HEK293 (cell line): Measurements from ENCODE around the gene NMNAT2.

ENCODE experiments used
- CTCF ChIA-PET: fragments of 350-600 bp; formaldehyde crosslinking; extraction: SDS; loops from one replicate; lab custom pipeline; 2021; ENCODE audit warnings: antibody characterized with exemption; lab: Yijun Ruan, JAX
- POLR2A ChIA-PET: fragments of 300-600 bp; formaldehyde crosslinking; extraction: SDS; loops from one replicate; lab custom pipeline; 2020; ENCODE audit warnings: antibody characterized with exemption, inconsistent platforms; lab: Yijun Ruan, JAX
- H3K27ac ChIP-seq: fragments of 200-500 bp; sonication (Bioruptor generic); 2 replicates; pipeline ENCODE4 v1.5.1; 2014; ENCODE audit warnings: low read depth, low read length, control low read depth, inconsistent platforms; ENCODE audit errors: extremely low read depth
- H3K36me3 ChIP-seq, 2 experiments: fragments of 200-500 bp in 1 of 2; sonication (Bioruptor generic) in 1 of 2; 1 replicate in 1 of 2; 2 replicates in 1 of 2; pipeline ENCODE4 v1.5.1; 2014 to 2017; ENCODE audit warnings: inconsistent platforms in 2 of 2, low read length in 2 of 2; ENCODE audit not compliant: control insufficient read depth in 2 of 2, insufficient read depth in 1 of 2
- H3K4me1 ChIP-seq: fragments of 200-500 bp; sonication (Bioruptor generic); 2 replicates; pipeline ENCODE4 v1.5.1; 2014; ENCODE audit warnings: mild to moderate bottlenecking, low read length, inconsistent platforms; ENCODE audit not compliant: control insufficient read depth, insufficient read depth
- H3K4me3 ChIP-seq: 2 replicates; pipeline ENCODE4 v1.5.1; 2011; ENCODE audit warnings: low read depth, mild to moderate bottlenecking, control low read depth, low read length, moderate library complexity
- H3K9me3 ChIP-seq: fragments of 200-500 bp; sonication (Bioruptor generic); 2 replicates; pipeline ENCODE4 v1.5.1; 2014; ENCODE audit warnings: low read depth, low read length, inconsistent platforms; ENCODE audit not compliant: control insufficient read depth, insufficient read depth
- AEBP2 ChIP-seq: fragments of 450-650 bp; formaldehyde crosslinking; IDR thresholded peaks from 2 replicates; pipeline ENCODE4 v1.5.1; 2016; ENCODE audit warnings: missing biosample characterization, missing genetic modification characterization, borderline replicate concordance
- EGR2 ChIP-seq: fragments of 450-650 bp; formaldehyde crosslinking; IDR thresholded peaks from 2 replicates; pipeline ENCODE4 v1.5.1; 2016; ENCODE audit warnings: low read depth, missing biosample characterization, missing genetic modification characterization
- HOXD13 ChIP-seq: sonication (generic); formaldehyde crosslinking; IDR thresholded peaks from 2 replicates; pipeline ENCODE4 v1.8.0; 2022; ENCODE audit warnings: missing genetic modification reagents, borderline replicate concordance
- PRDM6 ChIP-seq: fragments of 450-650 bp; formaldehyde crosslinking; IDR thresholded peaks from 2 replicates; pipeline ENCODE4 v1.5.1; 2017; ENCODE audit warnings: missing biosample characterization, missing genetic modification characterization
- SALL2 ChIP-seq: fragments of 450-650 bp; formaldehyde crosslinking; IDR thresholded peaks from 2 replicates; pipeline ENCODE4 v1.5.0; 2017; ENCODE audit warnings: missing biosample characterization, mild to moderate bottlenecking, missing genetic modification characterization, borderline replicate concordance
- SP7 ChIP-seq: fragments of 450-650 bp; formaldehyde crosslinking; IDR thresholded peaks from 2 replicates; pipeline ENCODE4 v1.5.1; 2016; ENCODE audit warnings: missing biosample characterization, missing genetic modification characterization
- ZFHX2 ChIP-seq: fragments of 450-650 bp; formaldehyde crosslinking; conservative IDR thresholded peaks from 2 replicates; pipeline ENCODE4 v1.5.1; 2016; ENCODE audit warnings: missing biosample characterization, missing genetic modification characterization
- ZNF175 ChIP-seq: fragments of 450-650 bp; formaldehyde crosslinking; IDR thresholded peaks from 2 replicates; pipeline ENCODE4 v1.5.1; 2016; ENCODE audit warnings: missing biosample characterization, missing genetic modification characterization
- ZNF596 ChIP-seq: fragments of 450-650 bp; IDR thresholded peaks from 2 replicates; pipeline ENCODE4 v1.5.0; 2018; ENCODE audit warnings: missing biosample characterization, mild to moderate bottlenecking, missing genetic modification characterization, moderate library complexity
- ZNF670 ChIP-seq: fragments of 450-650 bp; formaldehyde crosslinking; IDR thresholded peaks from 2 replicates; pipeline ENCODE4 v1.5.1; 2016; ENCODE audit warnings: missing biosample characterization, missing genetic modification characterization, low read depth
- ZSCAN18 ChIP-seq: fragments of 450-650 bp; formaldehyde crosslinking; IDR thresholded peaks from 2 replicates; pipeline ENCODE4 v1.5.1; 2016; ENCODE audit warnings: missing biosample characterization, missing genetic modification characterization
- TF ChIP-seq, protein P1 (sequence below): fragments of 450-650 bp; formaldehyde crosslinking; IDR thresholded peaks from 2 replicates; pipeline ENCODE4; 2016; ENCODE audit warnings: missing biosample characterization, missing genetic modification characterization

NMNAT2 gene

DNA sequence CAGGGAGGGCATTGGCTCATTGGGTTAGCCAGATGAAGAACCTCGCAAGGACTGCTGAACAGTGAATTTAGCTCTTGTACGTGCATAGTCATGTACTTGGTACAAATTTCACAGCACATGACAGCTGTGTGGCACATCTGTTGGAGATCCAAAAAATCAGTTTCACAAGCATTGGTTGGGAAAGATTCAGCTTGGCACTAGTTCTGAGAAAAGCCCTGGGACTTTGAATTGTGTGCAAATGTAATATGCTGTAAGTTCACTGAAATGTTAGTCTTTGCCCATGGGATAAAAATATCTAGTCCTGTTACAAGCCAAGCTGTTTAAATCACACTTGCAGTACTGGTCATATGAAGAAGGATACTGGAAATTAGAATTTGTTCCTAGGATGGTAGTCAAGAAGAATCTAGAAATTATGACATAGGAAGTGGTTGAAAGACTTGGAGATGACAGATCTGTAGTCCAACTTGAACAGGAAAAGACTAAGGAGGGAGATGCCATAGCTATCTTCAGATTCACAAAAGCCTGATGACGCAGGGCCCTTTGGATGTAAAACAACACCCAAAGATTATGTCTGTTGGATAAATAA, 212.9 kb downstream of the NMNAT2 start:
- Histone ChIP-seq H3K9me3 (no peaks in the 10 kb centered on the region), H3K27ac (no peak overlapping the region), H3K4me1 (no peaks in the 10 kb centered on the region), H3K36me3 (no peaks in the 10 kb centered on the region)
- no peak for TF ChIP-seq ZSCAN18
- TF ChIP-seq SP7 (tag by site-specific recombination): no peak
- TF ChIP-seq SALL2 (tag by site-specific recombination): no peak
- no peak for TF ChIP-seq ZNF596 (tag by site-specific recombination)
- no peak for TF ChIP-seq ZNF175 (tag by site-specific recombination)
- TF ChIP-seq, all 188 proteins: peak for 0
- H3K4me3 ChIP-seq: no peak overlapping the region
- CTCF ChIA-PET: interaction anchor here (0.7 to 2.3 kb wide), 6 partner anchors 9 to 263 kb away, joined by 3 to 7 read pairs (median 4); no protein-coding TSS in a partner anchor
- POLR2A ChIA-PET: interaction anchor here (0.7 to 1.7 kb wide), 3 partner anchors 23 to 880 kb away, joined by 3 to 6 read pairs (median 3); no protein-coding TSS in a partner anchor

- H3K36me3 ChIP-seq: no peaks in the 10 kb centered on the region
- no peaks in the 10 kb centered on the region for H3K4me1 ChIP-seq
- ChIA-PET POLR2A (no interaction called here), CTCF (interaction anchor here (0.7 to 1.5 kb wide), 4 partner anchors 15 to 1461 kb away, joined by 3 to 5 read pairs (median 3); no protein-coding TSS in a partner anchor)
- TF ChIP-seq, protein P1, sequence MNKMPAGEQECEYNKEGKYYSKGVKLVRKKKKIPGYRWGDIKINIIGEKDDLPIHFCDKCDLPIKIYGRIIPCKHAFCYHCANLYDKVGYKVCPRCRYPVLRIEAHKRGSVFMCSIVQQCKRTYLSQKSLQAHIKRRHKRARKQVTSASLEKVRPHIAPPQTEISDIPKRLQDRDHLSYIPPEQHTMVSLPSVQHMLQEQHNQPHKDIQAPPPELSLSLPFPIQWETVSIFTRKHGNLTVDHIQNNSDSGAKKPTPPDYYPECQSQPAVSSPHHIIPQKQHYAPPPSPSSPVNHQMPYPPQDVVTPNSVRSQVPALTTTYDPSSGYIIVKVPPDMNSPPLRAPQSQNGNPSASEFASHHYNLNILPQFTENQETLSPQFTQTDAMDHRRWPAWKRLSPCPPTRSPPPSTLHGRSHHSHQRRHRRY (tag by site-specific recombination): no peak
- TF ChIP-seq PRDM6 (tag by site-specific recombination) (no peak), ZNF670 (tag by site-specific recombination) (no peak), SALL2 (tag by site-specific recombination) (no peak)
- no peaks in the 10 kb centered on the region for H3K9me3 ChIP-seq
- no peak overlapping the region for H3K27ac ChIP-seq
- no peak overlapping the region for H3K4me3 ChIP-seq
Measured at GRCh38 chr1:183203094-183203493, 215.1 kb downstream of the NMNAT2 start.

DNA sequence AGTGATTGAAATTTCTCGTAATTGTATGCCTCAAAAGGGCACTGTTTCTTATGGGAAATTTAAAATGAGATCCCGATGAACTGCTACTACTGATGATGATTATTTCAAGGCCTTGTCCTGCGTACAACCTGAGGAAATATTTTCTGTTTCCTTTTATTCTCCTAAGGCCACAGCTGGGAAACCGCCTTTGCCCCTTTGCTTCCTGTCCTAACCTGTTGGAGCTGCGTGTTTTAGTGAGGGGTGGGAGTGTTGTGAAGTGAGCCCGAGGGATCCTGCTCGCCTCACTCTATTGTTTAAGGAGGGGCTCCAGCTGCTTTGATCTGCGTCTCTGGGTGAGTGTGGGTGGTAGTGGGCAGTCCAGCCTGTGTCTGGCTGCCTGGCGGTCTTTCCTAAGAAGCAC, 217.7 kb downstream of the NMNAT2 start:
- no peaks in the 10 kb centered on the region for H3K36me3 ChIP-seq
- POLR2A ChIA-PET: no interaction called here
- H3K4me1 ChIP-seq: no peaks in the 10 kb centered on the region
- TF ChIP-seq AEBP2 (tag by site-specific recombination) (no peak), HOXD13 (CRISPR knock-in tag) (no peak), EGR2 (peak; percentile 39; the same call in 1 of the 2 replicates), ZFHX2 (0 out of 2 replicates have a peak, but pooled peaks have one; percentile 20)
- TF ChIP-seq, all 188 proteins: peak for 2
- CTCF ChIA-PET: interaction anchor here (1.1 kb wide), 1 partner anchor 27 kb away, joined by 3 read pairs; no protein-coding TSS in a partner anchor
- H3K4me3 ChIP-seq: no peak overlapping the region
- no peak overlapping the region for H3K27ac ChIP-seq
- H3K9me3 ChIP-seq: no peaks in the 10 kb centered on the region
